Spleen (tissue), 11 donors: ENCODE results near the gene PLCB3. TPM values are rescaled to one million over a fixed set of nuclear protein-coding genes. Genes with fewer than 3 reads are reported as not detected.

Source experiments
- DNase-seq: peaks from one replicate; pipeline ENCODE4 v3.0.0-alpha.2; 2020
- H3K27ac ChIP-seq, 8 donors: fragments of 200-600 bp; sonication (generic) in 7 of 8; 1 replicate in 4 of 8; 2 replicates in 4 of 8; pipeline versions ENCODE4 v1.5.0 to v1.8.0; 2016 to 2021; ENCODE audit warnings: inconsistent platforms in 4 of 8, mild to moderate bottlenecking in 4 of 8, moderate library complexity in 1 of 8
- H3K27me3 ChIP-seq, 7 donors: fragments of 200-600 bp; sonication (generic) in 6 of 7; replicated peaks in 1 of 7; 1 replicate in 4 of 7; 2 replicates in 3 of 7; pipeline versions ENCODE4 v1.5.0 to v1.8.0; 2016 to 2021; ENCODE audit warnings: inconsistent platforms in 3 of 7, mild to moderate bottlenecking in 1 of 7
- H3K36me3 ChIP-seq, 6 donors: fragments of 200-600 bp; sonication (generic) in 5 of 6; 1 replicate in 4 of 6; 2 replicates in 2 of 6; pipeline versions ENCODE4 v1.5.0 to v1.8.0; 2016 to 2021; ENCODE audit warnings: inconsistent platforms in 2 of 6
- H3K4me1 ChIP-seq, 6 donors: fragments of 200-600 bp; sonication (generic) in 5 of 6; 1 replicate in 3 of 6; 2 replicates in 3 of 6; pipeline versions ENCODE4 v1.5.0 to v1.8.0; 2016 to 2021; ENCODE audit warnings: inconsistent platforms in 3 of 6
- H3K4me3 ChIP-seq, 8 donors: fragments of 200-600 bp; sonication (generic) in 7 of 8; 1 replicate in 4 of 8; 2 replicates in 4 of 8; pipeline versions ENCODE4 v1.5.0 to v1.8.0; 2016 to 2021; ENCODE audit warnings: inconsistent platforms in 4 of 8, mild to moderate bottlenecking in 4 of 8, moderate library complexity in 2 of 8
- H3K9me3 ChIP-seq, 8 donors: fragments of 200-600 bp; sonication (generic) in 7 of 8; 1 replicate in 4 of 8; 2 replicates in 4 of 8; pipeline versions ENCODE4 v1.5.0 to v1.8.0; 2016 to 2021; ENCODE audit warnings: inconsistent platforms in 4 of 8
- POLR2A ChIP-seq, 3 donors: fragments of 450-650 bp; IDR thresholded peaks; one replicate each; pipeline ENCODE4 v1.5.1; 2017; ENCODE audit warnings: antibody characterized with exemption in 3 of 3, mild to moderate bottlenecking in 1 of 3
- POLR2AphosphoS5 ChIP-seq, 3 donors: sonication (generic); formaldehyde crosslinking; IDR thresholded peaks; one replicate each; pipeline ENCODE4 v1.5.1; 2017; ENCODE audit warnings: antibody characterized with exemption in 3 of 3
- WGBS, 5 donors: extraction: QIAGEN DNeasy Blood & Tissue Kit in 3 of 5; methylation state at CpG; one replicate each; pipeline versions ENCODE4 v1.1.5 to v1.1.7; 2013 to 2018; 5-methylcytosine and 5-hydroxymethylcytosine counted together
- intact Hi-C: fragments of 100-400 bp; cut with DNase I; formaldehyde crosslinking; loops from one replicate; pipeline ENCODE4 v1.15.0; 2023; ENCODE audit warnings: low total_unique reads
- polyA plus RNA-seq, 3 donors: library from polyadenylated mRNA; stranded (reverse); fragments of 200-250 nt; gene quantifications; one replicate each; pipeline ENCODE4 v1.2.1, GENCODE V29; 2013
- total RNA-seq, 7 donors: library from RNA; depleted of rRNA in 3 of 7; stranded (reverse); fragments of >200 nt in 3 of 7; fragmentation: NEBNext Ultra II Directional in 4 of 7; extraction: Animal tissue kit (Norgen Biotek cat#: 25700) in 4 of 7; gene quantifications; one replicate each; pipeline versions ENCODE4 v1.1.0 to v1.2.1, GENCODE V29; 2016 to 2021
- TF ChIP-seq, protein P1 (sequence below), 11 experiments: fragments of 200-600 bp in 7 of 11; fragments of 450-650 bp in 4 of 11; sonication (generic) in 4 of 11; IDR thresholded peaks in 8 of 11; conservative IDR thresholded peaks in 3 of 11; 1 replicate in 7 of 11; 2 replicates in 4 of 11; pipeline versions ENCODE4 v1.4.0 to v1.8.0; 2016 to 2021; ENCODE audit warnings: antibody characterized with exemption in 11 of 11, inconsistent platforms in 4 of 11, mild to moderate bottlenecking in 1 of 11
- donor health status: healthy with polysubstance abuse.
- donor health status: DM: no; HTN: no; CAD: no; lungs with moderate emphysema.
- donor health status: DM: no; HTN: no; CAD: no.
- donor health status: Bipolar disorder and iron deficiency.
- donor health status: healthy.
- donor health status: DM: no; HTN: no; CAD: no.
- donor health status: DM: yes; HTN: yes; CAD: no.

Gene PLCB3
- total and polyA plus RNA-seq, 10 donors = 3.8 to 28.3 (median 21.1) TPM

DNA sequence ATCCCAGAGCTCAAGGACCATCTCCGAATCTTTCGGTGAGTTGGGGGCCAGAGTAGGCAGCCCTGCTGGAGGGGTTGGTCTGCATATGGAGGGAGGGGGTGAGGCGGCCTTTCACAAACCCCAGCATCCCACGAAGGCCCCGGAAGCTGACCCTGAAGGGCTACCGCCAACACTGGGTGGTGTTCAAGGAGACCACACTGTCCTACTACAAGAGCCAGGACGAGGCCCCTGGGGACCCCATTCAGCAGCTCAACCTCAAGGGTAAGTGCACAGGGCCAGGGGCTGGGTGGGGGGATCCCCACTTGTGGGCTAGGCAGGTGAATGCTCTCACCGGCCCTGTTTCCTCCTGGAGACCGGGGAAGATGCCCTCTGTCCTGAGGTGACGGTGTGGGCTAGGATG is 31.6 kb upstream of the PLCB3 start:
- Histone ChIP-seq H3K4me3 (no peak overlapping the region), H3K9me3 (no peaks in the 10 kb centered on the region), H3K27me3 (no peaks in the 10 kb centered on the region), H3K4me1 (peaks cover 0 to 67% (median 22%) of the 10 kb centered on the region in 6 donors), H3K36me3 (peaks cover 0 to 100% (median 68%) of the 10 kb centered on the region in 6 donors), H3K27ac (peak overlapping the region in 2 of 8 donors; percentile 11 to 25)
- WGBS, 5 donors = 87 to 91% (median 89%) methylated on average over 6 to 10 of the region's 10 CpGs
- no peak for DNase-seq
- TF ChIP-seq POLR2AphosphoS5 (IDR thresholded peaks at IDR 0.05) = no peak
- no peak for TF ChIP-seq POLR2A (IDR thresholded peaks at IDR 0.05)
- TF ChIP-seq, protein P1, sequence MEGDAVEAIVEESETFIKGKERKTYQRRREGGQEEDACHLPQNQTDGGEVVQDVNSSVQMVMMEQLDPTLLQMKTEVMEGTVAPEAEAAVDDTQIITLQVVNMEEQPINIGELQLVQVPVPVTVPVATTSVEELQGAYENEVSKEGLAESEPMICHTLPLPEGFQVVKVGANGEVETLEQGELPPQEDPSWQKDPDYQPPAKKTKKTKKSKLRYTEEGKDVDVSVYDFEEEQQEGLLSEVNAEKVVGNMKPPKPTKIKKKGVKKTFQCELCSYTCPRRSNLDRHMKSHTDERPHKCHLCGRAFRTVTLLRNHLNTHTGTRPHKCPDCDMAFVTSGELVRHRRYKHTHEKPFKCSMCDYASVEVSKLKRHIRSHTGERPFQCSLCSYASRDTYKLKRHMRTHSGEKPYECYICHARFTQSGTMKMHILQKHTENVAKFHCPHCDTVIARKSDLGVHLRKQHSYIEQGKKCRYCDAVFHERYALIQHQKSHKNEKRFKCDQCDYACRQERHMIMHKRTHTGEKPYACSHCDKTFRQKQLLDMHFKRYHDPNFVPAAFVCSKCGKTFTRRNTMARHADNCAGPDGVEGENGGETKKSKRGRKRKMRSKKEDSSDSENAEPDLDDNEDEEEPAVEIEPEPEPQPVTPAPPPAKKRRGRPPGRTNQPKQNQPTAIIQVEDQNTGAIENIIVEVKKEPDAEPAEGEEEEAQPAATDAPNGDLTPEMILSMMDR (IDR thresholded peaks at IDR 0.05 in 8 of 11, conservative IDR thresholded peaks at IDR 0.05 in 3 of 11) = no peak
- intact Hi-C loops = no loop called here

DNA sequence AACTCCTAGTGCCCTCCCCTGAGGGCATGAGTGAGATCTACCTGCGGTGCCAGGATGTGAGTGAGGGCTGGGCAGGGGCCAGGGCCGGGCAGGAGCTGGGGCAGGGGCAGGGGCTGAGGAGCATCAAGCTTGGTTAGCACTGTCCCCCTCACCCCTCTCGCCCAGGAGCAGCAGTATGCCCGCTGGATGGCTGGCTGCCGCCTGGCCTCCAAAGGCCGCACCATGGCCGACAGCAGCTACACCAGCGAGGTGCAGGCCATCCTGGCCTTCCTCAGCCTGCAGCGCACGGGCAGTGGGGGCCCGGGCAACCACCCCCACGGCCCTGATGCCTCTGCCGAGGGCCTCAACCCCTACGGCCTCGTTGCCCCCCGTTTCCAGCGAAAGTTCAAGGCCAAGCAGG is 31.1 kb upstream of the PLCB3 start:
- TF ChIP-seq, protein P1 (IDR thresholded peaks at IDR 0.05 in 8 of 11, conservative IDR thresholded peaks at IDR 0.05 in 3 of 11) = no peak
- TF ChIP-seq POLR2AphosphoS5 (IDR thresholded peaks at IDR 0.05) = peak in 1 of 3 donors; percentile 60
- no peak for TF ChIP-seq POLR2A (IDR thresholded peaks at IDR 0.05)
- Histone ChIP-seq H3K27ac (peak overlapping the region in 2 of 8 donors; percentile 11 to 24), H3K27me3 (no peaks in the 10 kb centered on the region), H3K4me1 (peaks cover 4 to 67% (median 27%) of the 10 kb centered on the region in 6 donors), H3K36me3 (peaks cover 0 to 96% (median 65%) of the 10 kb centered on the region in 6 donors), H3K4me3 (no peak overlapping the region), H3K9me3 (no peaks in the 10 kb centered on the region)
- intact Hi-C loops = no loop called here
- DNase-seq = no peak
- WGBS, 5 donors = 92 to 98% (median 93%) methylated on average over 5 to 17 of the region's 17 CpGs

DNA sequence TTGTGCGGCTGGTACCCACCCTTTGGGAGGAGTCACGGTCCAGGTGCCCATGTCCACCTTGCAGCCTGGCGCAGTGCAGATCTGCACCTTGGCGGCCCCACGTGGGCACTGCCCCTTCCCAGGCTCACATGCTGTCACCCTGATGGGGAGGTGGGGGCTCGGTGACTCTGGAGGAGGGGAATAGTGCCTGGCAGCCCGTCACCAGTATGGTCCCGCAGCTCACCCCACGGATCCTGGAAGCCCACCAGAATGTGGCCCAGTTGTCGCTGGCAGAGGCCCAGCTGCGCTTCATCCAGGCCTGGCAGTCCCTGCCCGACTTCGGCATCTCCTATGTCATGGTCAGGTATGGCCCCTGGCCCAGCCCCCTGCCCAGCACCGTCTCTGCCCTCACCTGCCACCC is 30.5 kb upstream of the PLCB3 start:
- H3K27me3 ChIP-seq = no peaks in the 10 kb centered on the region
- peak overlapping the region in 1 of 8 donors; percentile 24 for H3K27ac ChIP-seq
- H3K4me1 ChIP-seq = peaks cover 9 to 67% (median 29%) of the 10 kb centered on the region in 6 donors
- intact Hi-C loops = no loop called here
- no peak for DNase-seq
- no peak overlapping the region for H3K4me3 ChIP-seq
- 91 to 96% (median 92%) methylated on average over 5 to 14 of the region's 14 CpGs for WGBS, 5 donors
- peak in 2 of 3 donors; percentile 39 to 75 for TF ChIP-seq POLR2AphosphoS5 (IDR thresholded peaks at IDR 0.05)
- no peak for TF ChIP-seq POLR2A (IDR thresholded peaks at IDR 0.05)
- TF ChIP-seq, protein P1 (IDR thresholded peaks at IDR 0.05 in 8 of 11, conservative IDR thresholded peaks at IDR 0.05 in 3 of 11) = no peak
- no peaks in the 10 kb centered on the region for H3K9me3 ChIP-seq
- H3K36me3 ChIP-seq = peaks cover 0 to 90% (median 62%) of the 10 kb centered on the region in 6 donors

DNA sequence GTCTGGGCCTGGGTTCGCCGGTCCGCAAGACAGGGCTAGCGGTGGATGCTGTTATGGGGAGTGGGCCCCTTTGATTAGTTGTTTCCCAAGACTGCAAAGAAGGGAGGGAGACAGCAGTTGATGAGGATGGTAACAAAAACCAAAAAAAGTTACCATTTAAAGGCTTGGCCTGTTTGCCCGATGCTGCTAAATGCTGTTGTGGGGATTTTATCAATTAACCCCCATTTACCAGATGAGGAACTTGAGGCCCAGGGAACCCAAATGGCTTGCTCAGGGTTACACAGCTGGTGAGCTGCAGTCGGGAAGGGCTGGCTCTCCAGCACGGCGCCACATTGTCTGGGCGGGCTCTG is 28.7 kb upstream of the PLCB3 start:
- WGBS, 5 donors = 59 to 83% (median 79%) methylated on average over 9 of the region's 9 CpGs
- Histone ChIP-seq H3K27ac (peak overlapping the region in 6 of 8 donors; percentile 15 to 98 (median 83)), H3K9me3 (no peaks in the 10 kb centered on the region), H3K4me3 (no peak overlapping the region), H3K27me3 (no peaks in the 10 kb centered on the region), H3K36me3 (peaks cover 0 to 72% (median 52%) of the 10 kb centered on the region in 6 donors), H3K4me1 (peaks cover 19 to 77% (median 40%) of the 10 kb centered on the region in 6 donors)
- intact Hi-C loops = no loop called here
- TF ChIP-seq, protein P1 (IDR thresholded peaks at IDR 0.05 in 8 of 11, conservative IDR thresholded peaks at IDR 0.05 in 3 of 11) = no peak
- TF ChIP-seq POLR2A (IDR thresholded peaks at IDR 0.05) = no peak
- no peak for TF ChIP-seq POLR2AphosphoS5 (IDR thresholded peaks at IDR 0.05)
- no peak for DNase-seq
